Stimulated activated CD4-positive, alpha-beta T cell treated with anti-CD3 and anti-CD28 coated beads, Interleukin-1b, Interleukin-23, amount 100 ng/mL, for 4 hours (primary cell): ENCODE data around the gene AVL9.

Experiments used
- DNase-seq, 2 donors: peaks; one replicate each; pipeline ENCODE4 v3.0.0-alpha.2; 2020; ENCODE audit warnings: low read depth in 2 of 2

Gene AVL9

GRCh38 chr7:32533276-32534029 is 38.2 kb downstream of the AVL9 start:
- DNase-seq = no peak

GRCh38 chr7:32535162-32535702 is 39.9 kb downstream of the AVL9 start:
- no peak for DNase-seq

GRCh38 chr7:32536016-32536415 is 40.7 kb downstream of the AVL9 start:
- no peak for DNase-seq

GRCh38 chr7:32536585-32536984 is 41.3 kb downstream of the AVL9 start:
- DNase-seq = no peak

- no peak for DNase-seq
Measured at GRCh38 chr7:32537760-32538159, 42.5 kb downstream of the AVL9 start.

- no peak for DNase-seq
Measured at GRCh38 chr7:32539366-32539765, 44.1 kb downstream of the AVL9 start.

- DNase-seq = no peak
Measured at GRCh38 chr7:32539919-32540531, 44.7 kb downstream of the AVL9 start.

GRCh38 chr7:32542595-32542994 is 47.3 kb downstream of the AVL9 start:
- DNase-seq = no peak

- no peak for DNase-seq
Measured at GRCh38 chr7:32559480-32559879, 64.2 kb downstream of the AVL9 start.

GRCh38 chr7:32560075-32560474 is 64.8 kb downstream of the AVL9 start:
- DNase-seq = no peak

GRCh38 chr7:32561613-32562012 is 66.3 kb downstream of the AVL9 start:
- DNase-seq = no peak

- DNase-seq = no peak
Measured at GRCh38 chr7:32564542-32564941, 69.3 kb downstream of the AVL9 start.

- DNase-seq = no peak
Measured at GRCh38 chr7:32569388-32570289, 74.3 kb downstream of the AVL9 start.

- no peak for DNase-seq
Measured at GRCh38 chr7:32573110-32573687, 77.9 kb downstream of the AVL9 start.

- DNase-seq = no peak
Measured at GRCh38 chr7:32574626-32575025, 79.3 kb downstream of the AVL9 start.

- DNase-seq = no peak
Measured at GRCh38 chr7:32577421-32577820, 82.1 kb downstream of the AVL9 start.

GRCh38 chr7:32579776-32580175 is 84.5 kb downstream of the AVL9 start:
- DNase-seq = no peak

- DNase-seq = no peak
Measured at GRCh38 chr7:32580646-32581045, 85.4 kb downstream of the AVL9 start.

- no peak for DNase-seq
Measured at GRCh38 chr7:32582036-32582435, 86.7 kb downstream of the AVL9 start.

- no peak for DNase-seq
Measured at GRCh38 chr7:32583791-32584190, 88.5 kb downstream of the AVL9 start.

- DNase-seq = no peak
Measured at GRCh38 chr7:32586291-32587221, 91.3 kb downstream of the AVL9 start.
